H1 (cell line): ENCODE results near the gene C5orf52. TPM values are rescaled to one million over a fixed set of nuclear protein-coding genes. Genes with fewer than 3 reads are reported as not detected.
A peak's percentile ranks its signal among the peaks of the same experiment; 100 is the strongest.

Experiments used
- ASH2L ChIP-seq: fragments of 200-600, 300-600 bp; sonication (generic); IDR thresholded peaks from one replicate; pipeline ENCODE4 v1.7.1; 2017; ENCODE audit warnings: low read length
- CHD2 ChIP-seq: IDR thresholded peaks from 2 replicates; pipeline ENCODE4 v1.6.1; 2012; ENCODE audit warnings: low read length, improper control_type of control experiment
- EGR1 ChIP-seq: IDR thresholded peaks from 2 replicates; pipeline ENCODE4 v1.6.1; 2011; ENCODE audit warnings: low read depth, low read length, borderline replicate concordance
- KDM1A ChIP-seq: fragments of 200-600, 300-600 bp; sonication (generic); IDR thresholded peaks from 2 replicates; pipeline ENCODE4 v1.7.1; 2016; ENCODE audit warnings: mild to moderate bottlenecking, low read length, borderline replicate concordance
- NRF1 ChIP-seq: IDR thresholded peaks from 2 replicates; pipeline ENCODE4 v1.6.1; 2011; ENCODE audit warnings: mild to moderate bottlenecking, low read depth, low read length, improper control_type of control experiment
- POLR2A ChIP-seq, 2 experiments: IDR thresholded peaks; 1 replicate in 1 of 2; 2 replicates in 1 of 2; pipeline ENCODE4 v1.6.1; 2011; ENCODE audit warnings: low read depth in 2 of 2, low read length in 2 of 2, mild to moderate bottlenecking in 2 of 2; ENCODE audit errors: control extremely low read depth in 1 of 2
- SAP30 ChIP-seq: fragments of 300-600 bp; sonication (generic); IDR thresholded peaks from 2 replicates; pipeline ENCODE4 v1.7.1; 2012; ENCODE audit warnings: low read length, moderate library complexity, mild to moderate bottlenecking, inconsistent platforms; ENCODE audit not compliant: insufficient read depth, insufficient replicate concordance
- SP4 ChIP-seq: IDR thresholded peaks from 2 replicates; pipeline ENCODE4 v1.6.1; 2012; ENCODE audit warnings: low read length, inconsistent platforms
- TAF1 ChIP-seq: IDR thresholded peaks from 2 replicates; pipeline ENCODE4 v1.6.1; 2011; ENCODE audit warnings: mild to moderate bottlenecking, low read depth, low read length
- polyA plus RNA-seq, 7 experiments: library from polyadenylated mRNA; depleted of rRNA in 3 of 7; stranded (reverse) in 5 of 7; unstranded in 2 of 7; fragments of >200 nt in 5 of 7; fragments of 200-250 nt in 2 of 7; gene quantifications; 1 replicate in 5 of 7; 2 replicates in 1 of 7; 4 replicates in 1 of 7; pipeline versions ENCODE4 v1.2.1 to v1.2.3, GENCODE V29; 2011 to 2013; ENCODE audit warnings: missing spikeins in 2 of 7, mixed read lengths in 2 of 7
- total RNA-seq: library from RNA; stranded (reverse); fragmentation: NEBNext Ultra II Directional; extraction: Animal tissue kit (Norgen Biotek cat#: 25700); gene quantifications from 2 replicates; pipeline ENCODE4 v1.2.1, GENCODE V29; 2021

The C5orf52 gene
- total and polyA plus RNA-seq, 2 of the 8 experiments (the other 6 are each of a cell fraction or from before 2014, with no cell fraction given), result not detected

- TF ChIP-seq SAP30 (no peak), EGR1 (no peak; the same call in 1 of the 2 replicates), KDM1A (peak; percentile 74; the same call in 1 of the 2 replicates), NRF1 (peak; percentile 33; the same call in 1 of the 2 replicates), ASH2L (no peak), SP4 (no peak), POLR2A (IDR thresholded peaks at IDR 0.05; ENCODE audit: control extremely low read depth in 1 of 2, low read depth in 2 of 2, low read length in 2 of 2) (no peak), TAF1 (no peak), CHD2 (no peak)
Observed at GRCh38 chr5:157651623-157652376, 19.5 kb upstream of the C5orf52 start (continued).
